GM18505 (cell line): ENCODE measurements around the gene PET100.

Experiments
- ATAC-seq: cut with Tn5 transposase; IDR thresholded peaks from one replicate; pipeline ENCODE4 v1.9.1; 2021; ENCODE audit not compliant: unreplicated experiment
- POLR2A ChIP-seq: IDR thresholded peaks from 4 replicates; pipeline ENCODE4 v1.6.1; 2011; ENCODE audit warnings: borderline replicate concordance; ENCODE audit not compliant: insufficient read depth, insufficient read length; ENCODE audit errors: extremely low read depth

PET100 gene

DNA sequence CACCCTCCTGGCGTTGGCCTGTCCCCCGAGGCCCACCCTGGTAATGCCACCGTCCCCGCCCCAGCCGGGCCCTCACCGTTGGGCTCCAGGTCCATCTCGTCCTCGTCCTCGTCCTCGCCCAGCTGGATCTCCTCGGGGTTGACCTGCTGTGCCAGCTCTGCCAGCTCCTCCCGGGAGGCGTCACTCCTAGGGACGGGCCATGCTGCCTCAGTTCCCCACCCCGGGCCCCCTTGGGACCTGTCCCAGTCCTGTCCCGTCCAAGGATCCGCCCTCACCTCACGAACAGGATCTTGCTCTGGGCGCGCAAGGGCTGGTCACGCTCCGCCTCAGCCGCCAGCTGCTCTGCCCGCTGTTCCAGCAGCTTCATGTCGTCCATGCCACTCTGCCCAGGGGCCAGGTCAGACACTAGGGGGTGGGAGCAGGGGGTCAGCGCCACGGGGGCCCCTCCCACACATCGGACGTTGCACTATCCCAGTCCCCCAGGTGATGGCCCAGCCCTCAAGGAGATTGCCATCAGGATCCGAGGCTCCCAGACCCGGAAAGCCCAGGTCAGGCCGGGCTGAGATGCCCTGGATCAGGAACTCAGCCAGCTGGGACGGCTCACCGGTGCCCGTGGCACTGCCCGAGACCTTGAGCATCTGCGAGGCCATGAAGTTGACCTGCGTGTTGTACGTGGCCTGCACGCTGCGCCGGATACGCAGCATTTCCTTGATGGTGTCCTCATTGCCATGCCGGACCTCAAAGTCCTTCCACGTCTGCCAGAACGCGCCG is 9.7 kb upstream of the PET100 start:
- ATAC-seq: no peak
- no peak for TF ChIP-seq POLR2A

DNA sequence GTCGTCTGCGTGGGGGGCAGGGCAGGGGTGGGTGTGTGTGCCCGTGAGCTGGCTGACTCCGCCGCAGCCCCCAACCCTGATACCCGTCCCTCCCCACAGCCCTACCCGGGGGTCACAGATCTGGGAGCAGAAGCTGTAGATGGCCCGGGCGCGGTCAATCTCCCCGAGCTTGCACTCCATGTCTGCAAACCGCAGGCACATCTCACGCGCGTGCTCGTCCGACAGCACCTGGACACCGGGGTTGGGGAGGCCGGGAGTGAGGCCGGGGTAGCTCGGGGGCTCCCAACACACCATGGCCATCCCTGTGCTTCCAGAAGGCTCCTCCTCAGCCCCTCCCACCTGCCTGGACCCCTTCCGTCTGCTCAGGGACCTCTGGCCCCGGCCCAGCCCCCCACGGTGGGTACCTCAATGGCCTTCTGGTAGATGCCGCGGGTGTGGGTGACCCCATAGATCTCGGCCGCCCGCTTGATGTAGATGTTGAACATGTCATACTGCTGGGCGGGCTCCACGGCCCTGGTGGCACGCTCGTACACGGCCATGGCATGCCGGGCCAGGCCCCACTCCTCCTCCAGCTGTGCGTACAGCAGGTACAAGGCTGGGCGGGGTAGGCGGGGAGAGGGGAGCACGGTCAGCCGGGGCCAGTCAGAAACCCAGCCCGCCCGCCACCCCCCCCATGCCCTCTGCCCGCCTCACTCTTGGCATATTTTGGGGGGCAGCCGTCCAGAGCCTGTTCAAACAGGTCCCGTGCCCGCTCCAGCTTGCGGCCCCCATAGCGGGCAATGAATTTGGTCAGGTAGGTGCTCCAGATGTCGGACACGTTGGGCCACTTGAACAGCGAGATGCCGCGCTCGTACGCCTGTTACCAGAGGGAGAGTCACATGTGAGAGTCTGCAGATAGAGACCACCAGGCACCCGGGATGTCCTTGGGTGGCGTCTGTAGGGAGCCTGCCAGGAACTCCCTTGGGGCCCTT is 8.9 kb upstream of the PET100 start:
- ATAC-seq: no peak
- TF ChIP-seq POLR2A: no peak

DNA sequence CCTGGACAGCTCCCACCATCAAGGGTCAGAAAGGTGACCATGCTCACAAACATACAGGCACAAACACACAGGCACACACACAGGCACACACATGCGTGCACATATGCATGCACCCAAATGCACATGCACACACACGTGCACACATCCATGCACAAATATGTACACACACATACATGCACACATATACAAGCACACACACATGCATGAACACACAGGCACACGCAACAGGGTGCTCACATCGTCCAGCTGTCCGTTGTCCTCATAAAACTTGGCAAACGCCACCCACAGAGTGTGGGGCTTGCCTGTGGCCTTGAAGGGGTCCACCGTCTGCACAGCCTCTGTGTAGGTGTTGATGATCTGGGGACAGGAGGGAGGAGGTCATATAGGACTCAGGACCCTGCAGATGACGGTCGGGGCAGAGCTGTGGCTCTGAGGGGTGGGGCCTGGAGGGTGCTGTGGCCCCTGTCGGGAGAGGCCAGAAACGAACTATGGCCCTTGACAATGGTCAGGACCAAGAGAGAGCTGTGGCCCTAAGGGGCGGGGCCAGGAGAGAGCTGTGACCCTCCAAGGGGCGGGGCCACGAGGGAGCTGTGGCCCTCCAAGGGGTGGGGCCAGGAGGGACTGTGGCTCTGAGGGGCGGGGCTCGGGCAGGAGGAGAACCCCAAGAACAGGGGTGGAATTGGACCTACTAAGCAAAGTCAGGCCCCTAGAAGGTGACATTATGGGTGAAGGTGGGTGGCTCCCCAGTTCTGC is 6.5 kb upstream of the PET100 start:
- TF ChIP-seq POLR2A: no peak

DNA sequence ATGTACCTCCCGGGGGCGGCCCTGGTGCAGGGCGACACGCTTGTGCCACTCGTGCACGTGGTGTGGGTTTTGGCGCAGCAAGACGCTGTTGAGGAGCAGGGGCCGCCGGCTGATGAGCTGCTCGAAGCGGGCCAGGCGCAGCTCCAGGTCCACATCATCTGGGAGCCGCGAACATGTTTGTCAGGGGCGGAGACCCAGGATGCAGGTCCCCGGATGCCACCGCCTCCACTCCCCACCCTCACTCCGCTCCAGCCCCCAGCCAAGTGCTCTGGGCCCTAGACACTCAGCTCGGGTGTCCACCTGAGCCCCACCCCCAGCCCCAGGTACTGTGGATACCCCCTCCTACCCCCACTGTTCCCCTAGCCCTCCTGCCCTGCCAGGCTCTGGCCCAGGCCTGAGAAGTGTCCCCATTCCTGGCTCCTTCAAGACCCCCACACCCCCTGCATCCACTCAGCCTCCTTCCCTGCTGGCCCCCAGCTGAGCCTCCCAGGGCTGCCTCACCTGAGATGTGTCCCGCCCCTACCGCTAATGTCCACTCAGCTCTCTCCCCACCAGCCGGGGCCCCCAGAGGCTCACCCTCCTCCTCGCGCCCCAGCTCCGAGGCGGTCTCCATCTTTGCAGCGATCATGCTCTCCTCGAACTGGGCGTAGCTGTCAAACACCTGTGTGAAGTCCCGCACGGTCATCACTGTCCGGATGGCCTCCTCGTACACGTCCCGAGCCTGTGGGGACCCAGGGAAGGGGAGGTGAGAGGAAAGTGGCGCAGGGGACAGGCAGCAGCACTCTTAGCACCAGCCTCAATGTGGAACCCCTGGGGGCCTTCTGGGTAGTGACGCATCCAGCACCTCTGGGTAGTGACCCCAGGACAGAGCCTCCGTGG is 5.6 kb upstream of the PET100 start:
- ATAC-seq: no peak
- TF ChIP-seq POLR2A: no peak

More for the DNA sequence above, 6.5 kb upstream of the PET100 start:
- ATAC-seq: no peak

DNA sequence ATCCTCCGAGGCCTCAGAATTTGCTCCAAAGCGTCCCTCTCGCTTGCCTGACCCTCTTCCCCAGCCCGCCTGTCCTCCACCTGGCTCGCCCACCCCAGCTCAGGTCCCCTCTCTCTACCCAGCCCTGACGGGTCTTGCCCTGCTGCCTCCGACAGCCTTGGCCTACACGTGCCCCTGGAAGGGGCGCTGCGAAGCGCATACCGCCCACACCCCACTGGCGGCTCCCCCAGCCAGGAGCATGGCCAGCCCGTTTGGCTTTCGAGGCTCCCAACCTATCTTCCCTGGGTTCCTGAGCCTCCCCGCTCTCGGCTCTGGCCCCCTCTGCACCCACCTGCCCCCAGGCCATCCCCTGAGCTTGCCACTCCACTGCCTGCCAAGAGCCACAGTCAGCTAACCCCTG is 4.8 kb upstream of the PET100 start:
- no peak for ATAC-seq
- no peak for TF ChIP-seq POLR2A

DNA sequence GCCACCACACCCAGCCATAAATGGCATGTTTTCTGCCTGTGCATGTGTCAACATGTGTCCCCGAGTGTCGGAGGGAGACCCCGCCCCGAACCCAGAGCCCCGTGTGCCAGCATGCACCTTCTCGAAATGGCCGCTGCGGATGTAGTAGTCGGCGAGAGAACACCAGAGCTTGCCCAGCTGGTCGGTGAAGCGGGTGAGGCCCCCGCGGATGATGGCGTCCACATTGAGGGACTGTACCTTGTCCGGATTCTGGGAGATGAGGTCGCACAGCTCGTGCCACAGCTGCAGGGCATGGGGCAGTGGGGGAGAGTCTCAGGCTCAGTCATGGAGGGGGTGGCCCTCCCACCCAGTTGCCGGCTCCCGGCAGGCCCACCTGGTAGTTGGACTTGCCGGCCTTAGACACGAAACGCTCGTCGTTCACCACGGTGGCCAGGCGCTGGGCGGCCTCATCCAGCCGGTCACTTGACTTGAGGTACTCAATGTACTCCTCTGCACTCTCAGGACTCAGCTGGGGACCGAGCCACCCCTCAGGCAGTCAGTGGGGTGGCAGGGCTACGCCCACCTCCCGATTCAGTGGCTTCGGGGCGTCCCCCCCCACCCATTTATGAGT is 3.7 kb upstream of the PET100 start:
- no peak for ATAC-seq
- no peak for TF ChIP-seq POLR2A

DNA sequence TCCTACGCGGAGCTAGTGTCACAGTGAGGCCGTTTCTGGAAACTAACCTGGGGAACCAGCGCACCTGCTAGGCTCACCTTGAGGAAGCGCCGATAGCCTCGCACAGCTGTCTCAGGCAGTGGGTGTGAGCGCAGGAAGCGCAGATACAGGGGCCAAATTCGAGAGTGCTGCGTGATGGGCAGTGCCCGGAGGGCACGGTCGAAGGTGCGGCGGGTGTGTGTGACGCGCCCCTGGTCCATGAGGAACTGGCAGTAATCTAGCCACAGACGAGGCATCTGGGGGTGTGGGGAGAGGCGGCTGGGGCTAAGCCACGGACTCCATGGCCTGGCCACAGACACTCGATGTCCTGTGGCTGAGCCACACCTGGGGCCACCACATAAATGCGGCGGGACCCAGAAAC is 2.4 kb upstream of the PET100 start:
- TF ChIP-seq POLR2A: no peak
- ATAC-seq: no peak

DNA sequence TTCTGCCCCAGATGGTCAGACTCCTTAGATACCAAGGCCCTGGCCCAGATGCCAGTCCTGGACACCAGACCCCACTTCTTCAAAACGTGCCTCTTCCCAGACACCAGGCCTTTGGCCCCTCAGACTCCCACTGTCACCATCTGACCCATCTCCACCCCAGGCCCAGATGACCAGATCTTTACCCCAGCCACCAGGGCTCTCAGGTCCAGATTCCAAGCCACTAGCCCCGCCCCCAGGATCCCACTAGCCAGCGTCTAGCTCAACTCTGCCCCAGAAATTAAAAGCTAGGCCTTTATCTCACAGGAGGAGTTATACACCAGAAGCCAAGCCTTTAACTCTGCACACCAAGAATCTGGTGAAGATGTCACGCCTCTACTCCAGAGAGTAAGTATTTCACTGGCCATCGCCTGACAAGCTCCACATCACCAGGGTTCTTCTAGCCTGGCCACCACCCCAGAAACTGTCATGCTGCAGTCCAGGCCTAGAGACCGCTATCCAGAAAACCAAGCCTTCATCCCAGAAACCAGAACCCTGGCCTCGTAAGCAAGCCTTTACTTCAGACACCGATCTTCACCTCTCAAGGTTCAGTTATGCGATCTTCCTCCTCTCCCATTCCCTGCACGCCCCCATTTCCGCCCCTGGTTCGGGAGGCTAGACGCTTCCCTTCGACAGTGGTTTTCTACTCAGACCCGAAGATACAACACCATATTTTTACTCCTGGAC is 843 bp upstream of the PET100 start:
- ATAC-seq: no peak
- TF ChIP-seq POLR2A: no peak

DNA sequence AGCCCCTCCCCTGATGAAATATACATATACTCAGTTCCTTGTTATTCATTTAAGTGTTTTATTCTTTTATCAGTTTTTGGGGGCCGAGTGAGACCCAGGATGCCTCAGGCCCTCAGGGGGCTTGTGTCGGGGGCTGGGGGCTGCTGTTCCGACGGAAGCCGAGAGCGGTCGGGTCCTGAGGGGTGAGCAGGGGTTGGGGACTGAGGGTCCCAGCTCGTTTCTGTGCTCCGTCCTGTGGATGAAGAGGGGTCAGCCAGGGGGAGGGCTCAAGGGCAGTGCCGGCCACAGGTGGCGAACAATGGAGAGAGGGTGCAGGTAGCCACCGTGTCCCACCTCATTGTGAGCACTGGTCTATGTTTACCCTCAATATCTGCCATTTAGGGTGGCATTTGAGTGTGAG is 2.0 kb downstream of the PET100 start:
- no peak for TF ChIP-seq POLR2A
- ATAC-seq: no peak

DNA sequence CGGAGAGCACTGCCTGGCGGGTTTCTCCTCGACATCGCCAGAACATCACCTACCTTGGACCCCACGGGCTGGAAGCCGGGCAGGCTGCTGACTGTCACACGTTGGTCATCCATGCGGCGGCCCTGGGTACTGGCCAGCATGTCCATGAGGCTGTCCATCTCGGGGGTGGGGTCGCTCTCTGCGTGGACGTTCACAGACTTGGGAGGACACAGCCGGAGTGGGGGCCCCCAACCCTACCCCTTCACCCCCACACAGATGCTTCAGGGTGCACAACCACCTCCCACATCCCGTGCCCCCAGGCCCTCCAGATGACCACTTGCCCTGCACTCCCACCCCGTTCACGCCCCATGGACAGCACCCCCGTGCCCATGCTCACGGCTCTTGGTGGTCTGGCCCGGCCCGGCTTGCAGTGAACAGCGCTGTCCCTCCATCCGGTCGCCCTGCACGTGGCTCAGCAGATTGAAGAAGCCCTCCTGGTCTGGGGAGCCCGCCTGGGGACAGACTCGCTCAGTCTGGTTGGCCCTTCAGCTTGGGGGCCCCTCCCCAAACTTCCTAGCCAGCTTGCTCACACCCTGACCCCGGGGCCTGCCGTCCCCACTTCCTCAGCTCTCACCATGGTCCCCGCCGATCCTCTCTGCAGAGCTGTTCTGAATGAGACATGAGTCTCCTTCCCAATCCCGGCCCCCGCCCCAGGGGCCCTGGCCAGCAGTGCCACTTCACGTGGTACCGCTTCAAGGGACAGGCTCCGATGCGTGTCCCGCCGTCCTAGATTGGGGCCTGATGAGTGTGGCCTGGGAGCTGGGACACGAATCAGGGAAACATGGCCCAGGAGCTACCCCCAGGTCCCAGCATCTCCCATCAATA is 3.0 kb downstream of the PET100 start:
- TF ChIP-seq POLR2A: no peak
- ATAC-seq: no peak

DNA sequence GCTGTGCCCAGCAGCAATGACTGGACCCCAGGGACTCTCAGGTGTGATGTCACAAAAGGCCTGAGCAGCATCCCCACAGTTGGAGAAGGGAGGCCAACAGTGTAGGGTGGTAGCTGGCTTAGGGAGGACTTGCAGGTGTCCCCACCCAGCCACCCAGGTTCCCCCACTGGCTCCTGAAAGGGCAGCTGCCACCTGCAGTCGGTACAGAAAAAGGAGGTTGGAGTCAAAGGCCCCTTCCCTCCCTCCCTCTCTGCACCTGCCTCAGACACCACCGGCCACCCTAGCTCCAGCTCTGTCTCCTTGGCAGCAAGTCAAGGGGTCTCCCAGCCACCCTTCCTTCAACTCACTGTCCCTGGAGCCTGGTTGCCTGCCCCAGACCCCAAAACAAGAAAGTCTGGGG is 4.1 kb downstream of the PET100 start, which contains the start of gene PCP2:
Gene PCP2 (minus strand): TSS at position 22 of the 400 bp plus-strand sequence. CDS start 262 bp downstream, outside the sequence.
- no peak for ATAC-seq
- no peak for TF ChIP-seq POLR2A

DNA sequence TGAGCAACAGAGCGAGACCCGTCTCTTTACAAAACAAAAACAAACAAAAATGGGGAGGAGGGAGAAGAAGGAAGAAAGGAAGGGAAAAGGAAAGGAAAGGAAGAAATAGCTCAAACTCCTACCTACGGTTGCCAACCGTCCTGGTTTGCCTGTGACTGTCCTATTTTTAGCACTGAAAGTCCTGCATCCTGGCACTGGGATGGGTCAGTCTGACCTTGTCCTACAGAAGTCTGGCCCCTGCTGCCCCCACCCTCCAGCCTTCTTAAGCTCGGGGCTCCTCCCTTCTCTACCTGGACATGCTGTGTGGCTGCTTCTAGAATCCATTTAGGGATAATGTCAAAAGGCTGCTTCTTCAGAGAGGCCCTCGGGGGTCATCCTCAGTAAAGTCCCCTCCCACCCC is 6.1 kb downstream of the PET100 start:
- ATAC-seq: no peak
- no peak for TF ChIP-seq POLR2A
